ENCODE measurements around the gene TRPM1.

The TRPM1 gene

DNA sequence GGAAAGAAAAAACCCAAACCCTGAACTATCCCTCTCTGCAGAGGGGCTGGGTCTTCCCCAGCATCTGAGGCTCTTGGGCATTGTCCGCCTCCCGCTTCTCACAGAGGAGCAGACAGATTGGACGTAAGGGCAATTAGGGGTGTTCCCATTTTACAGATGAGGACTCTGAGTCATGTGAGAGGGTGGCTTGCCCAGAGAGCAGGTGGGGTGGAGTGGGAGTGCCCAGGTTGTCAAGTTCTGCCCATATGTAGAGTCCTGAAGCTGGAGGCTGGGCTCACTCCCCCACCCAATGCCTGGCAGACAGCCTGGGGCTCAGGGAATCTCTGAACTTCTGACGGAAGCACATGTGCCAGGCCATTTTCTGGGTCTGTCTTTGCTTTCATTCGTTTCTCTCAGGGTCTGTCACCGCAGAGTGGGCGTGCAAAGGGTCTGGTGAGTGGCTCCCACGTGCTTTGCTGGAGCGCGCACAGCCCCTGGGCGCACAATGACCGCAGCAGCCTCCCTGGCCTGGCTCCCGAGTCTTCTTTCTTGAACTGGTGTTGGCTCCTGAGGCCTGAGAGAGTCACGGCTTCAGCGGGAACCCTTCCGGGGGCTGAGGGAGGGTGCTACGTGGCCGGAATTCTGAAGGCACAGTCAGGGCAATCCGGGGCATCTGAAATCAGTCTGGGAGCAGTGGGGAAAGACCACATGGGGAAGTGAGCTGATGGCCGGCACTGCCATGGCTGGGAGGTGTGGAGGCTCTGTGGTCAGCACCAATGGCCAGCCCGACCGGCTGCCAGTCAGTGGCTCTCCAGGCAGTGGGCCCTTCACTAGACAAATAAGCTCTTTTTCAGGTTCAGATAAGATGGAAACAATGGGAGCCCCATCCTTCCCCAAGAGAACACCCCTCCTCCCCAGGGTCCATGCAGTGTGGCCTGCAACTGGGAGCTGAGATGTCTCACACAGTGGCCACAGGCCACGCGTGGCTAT, 1.1 kb upstream of the TRPM1 start:
- TF ChIP-seq, protein P1, sequence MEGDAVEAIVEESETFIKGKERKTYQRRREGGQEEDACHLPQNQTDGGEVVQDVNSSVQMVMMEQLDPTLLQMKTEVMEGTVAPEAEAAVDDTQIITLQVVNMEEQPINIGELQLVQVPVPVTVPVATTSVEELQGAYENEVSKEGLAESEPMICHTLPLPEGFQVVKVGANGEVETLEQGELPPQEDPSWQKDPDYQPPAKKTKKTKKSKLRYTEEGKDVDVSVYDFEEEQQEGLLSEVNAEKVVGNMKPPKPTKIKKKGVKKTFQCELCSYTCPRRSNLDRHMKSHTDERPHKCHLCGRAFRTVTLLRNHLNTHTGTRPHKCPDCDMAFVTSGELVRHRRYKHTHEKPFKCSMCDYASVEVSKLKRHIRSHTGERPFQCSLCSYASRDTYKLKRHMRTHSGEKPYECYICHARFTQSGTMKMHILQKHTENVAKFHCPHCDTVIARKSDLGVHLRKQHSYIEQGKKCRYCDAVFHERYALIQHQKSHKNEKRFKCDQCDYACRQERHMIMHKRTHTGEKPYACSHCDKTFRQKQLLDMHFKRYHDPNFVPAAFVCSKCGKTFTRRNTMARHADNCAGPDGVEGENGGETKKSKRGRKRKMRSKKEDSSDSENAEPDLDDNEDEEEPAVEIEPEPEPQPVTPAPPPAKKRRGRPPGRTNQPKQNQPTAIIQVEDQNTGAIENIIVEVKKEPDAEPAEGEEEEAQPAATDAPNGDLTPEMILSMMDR (conservative IDR thresholded peaks at IDR 0.05; ENCODE audit: low read depth, low read length), result no peak
- peak; percentile 90 for DNase-seq (ENCODE audit: low read depth)
- no peak overlapping the region for H3K4me3 ChIP-seq (ENCODE audit: low read length)

DNA sequence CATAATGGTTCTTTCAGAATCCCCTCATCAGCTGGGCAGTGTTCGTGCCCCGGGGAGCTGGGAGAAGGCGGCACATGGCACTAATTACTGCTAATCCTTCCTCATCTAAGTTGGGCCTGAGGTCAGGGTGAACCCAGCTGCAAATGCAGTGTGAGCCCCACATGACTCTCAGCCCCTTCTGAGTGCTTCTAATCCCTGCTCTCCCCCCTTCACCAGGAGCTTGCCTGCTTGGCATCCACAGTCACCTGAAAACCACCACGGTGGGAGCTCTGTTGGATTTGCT, 455 bp upstream of the TRPM1 start:
- TF ChIP-seq, protein P1 (conservative IDR thresholded peaks at IDR 0.05; ENCODE audit: low read depth, low read length), result no peak
- H3K4me3 ChIP-seq (ENCODE audit: low read length), result no peak overlapping the region
- peak; percentile 100 for DNase-seq (ENCODE audit: low read depth)

DNA sequence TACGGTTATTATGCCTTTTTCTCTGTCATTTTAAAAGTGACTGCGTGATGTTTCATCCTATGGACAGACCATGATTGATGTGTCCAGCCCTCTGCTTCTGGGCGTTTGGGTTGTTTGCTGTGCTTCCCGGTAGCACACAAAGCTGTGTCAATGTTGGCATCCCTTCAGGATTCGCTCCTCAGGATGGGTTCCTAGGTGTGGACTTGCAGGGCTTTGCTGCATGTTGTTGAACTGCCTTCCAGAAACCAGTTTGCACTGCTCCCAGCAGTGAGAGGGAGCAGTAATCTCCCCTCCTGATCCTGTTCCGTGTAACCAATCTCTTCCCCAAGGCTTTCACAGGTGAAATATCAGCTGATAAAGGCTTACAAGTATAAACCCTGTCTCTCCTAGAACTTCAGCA, 787 bp downstream of the TRPM1 start:
- DNase-seq (ENCODE audit: low read depth), result no peak
- TF ChIP-seq, protein P1 (conservative IDR thresholded peaks at IDR 0.05; ENCODE audit: low read depth, low read length), result no peak
- peak overlapping the region; percentile 83 for H3K4me3 ChIP-seq (ENCODE audit: low read length)

DNA sequence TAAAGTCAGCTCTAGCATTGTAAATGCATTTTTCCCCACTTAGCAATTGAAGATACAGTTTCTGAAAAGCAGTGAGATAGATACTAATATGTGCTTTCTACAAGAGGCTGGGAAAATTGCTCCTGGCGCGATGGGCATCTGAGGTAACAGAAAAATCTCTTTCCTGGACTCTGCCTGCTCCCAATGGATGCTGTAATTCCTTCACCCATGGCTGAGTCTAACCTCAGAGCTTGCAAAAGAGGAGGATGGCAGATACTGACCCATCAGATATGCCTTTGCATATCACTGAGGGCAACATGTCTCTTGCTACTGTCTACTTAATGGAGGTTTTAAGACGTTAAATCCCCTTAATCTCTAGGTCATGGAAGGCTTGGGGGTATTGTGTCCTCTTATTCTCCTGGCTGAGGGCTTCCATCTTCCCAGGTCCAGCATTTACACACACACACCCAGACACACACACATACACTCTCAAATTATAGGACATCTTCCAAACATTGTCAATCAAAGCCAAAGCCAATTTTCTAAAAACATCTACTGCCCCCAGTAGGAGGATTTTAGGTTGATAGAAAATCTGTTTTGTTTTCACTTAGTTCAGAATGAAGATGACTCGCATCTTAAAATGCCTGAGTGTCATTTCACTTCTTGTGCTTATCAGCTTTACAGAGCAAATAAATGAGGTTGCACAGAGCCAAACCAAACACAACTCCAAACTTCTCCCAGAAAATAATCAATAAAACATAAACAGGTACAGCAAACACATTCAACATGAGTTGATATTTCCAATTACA, 2.4 kb downstream of the TRPM1 start:
- H3K4me3 ChIP-seq (ENCODE audit: low read length), result peak overlapping the region; percentile 83
- TF ChIP-seq, protein P1 (conservative IDR thresholded peaks at IDR 0.05; ENCODE audit: low read depth, low read length), result no peak
- DNase-seq (ENCODE audit: low read depth), result no peak

DNA sequence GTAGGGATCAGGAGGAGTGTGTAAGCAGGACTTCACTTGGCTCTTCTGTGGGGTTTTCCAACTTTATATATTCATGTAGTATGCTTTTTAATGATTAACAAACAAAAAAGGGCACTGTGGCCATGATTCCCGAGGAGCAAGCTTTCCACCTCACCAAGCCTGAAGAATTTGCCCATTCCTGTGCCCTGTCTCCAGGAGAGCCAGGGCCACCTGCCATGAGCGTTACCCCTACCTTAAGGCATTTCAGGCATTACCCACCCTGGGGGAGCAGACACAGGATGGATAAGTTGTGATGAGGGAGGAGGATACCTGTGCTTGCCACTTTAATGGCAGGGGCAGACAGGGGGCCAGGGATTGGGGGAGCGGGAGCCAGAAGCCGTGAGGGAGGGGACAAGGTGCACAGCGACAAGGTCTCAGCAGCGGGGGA, 3.0 kb downstream of the TRPM1 start:
- H3K4me3 ChIP-seq (ENCODE audit: low read length), result peak overlapping the region; percentile 83
- no peak for DNase-seq (ENCODE audit: low read depth)
- TF ChIP-seq, protein P1 (conservative IDR thresholded peaks at IDR 0.05; ENCODE audit: low read depth, low read length), result no peak

DNA sequence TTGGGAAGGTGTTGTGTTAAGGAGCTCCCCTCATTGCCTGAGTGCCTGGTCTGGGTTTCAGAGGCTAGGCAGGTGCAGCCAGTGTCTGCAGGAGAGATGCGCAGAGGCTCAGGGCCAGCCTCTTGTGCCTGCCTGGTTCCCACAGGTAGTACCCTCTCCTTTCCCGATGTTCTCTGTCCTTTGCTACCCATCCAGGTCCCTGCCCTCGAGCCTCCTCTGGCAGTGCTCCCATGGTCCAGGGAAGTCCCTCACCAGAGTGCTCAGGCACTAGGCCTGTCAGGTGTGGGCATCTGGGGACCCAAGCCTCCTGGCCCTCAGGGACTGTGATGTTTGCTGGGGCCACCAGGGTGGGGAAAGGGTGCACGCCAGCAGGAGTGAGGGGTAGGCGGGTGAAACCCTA, 5.0 kb downstream of the TRPM1 start:
- TF ChIP-seq, protein P1 (conservative IDR thresholded peaks at IDR 0.05; ENCODE audit: low read depth, low read length), result no peak
- DNase-seq (ENCODE audit: low read depth), result no peak
- peak overlapping the region; percentile 13 for H3K4me3 ChIP-seq (ENCODE audit: low read length)
